LNCAP (cell line): ENCODE data around the gene DCP2.

Source experiments
- TF ChIP-seq, protein P1 (sequence below): fragments of 450-650 bp; IDR thresholded peaks from 2 replicates; pipeline ENCODE4 v1.5.1; 2017; ENCODE audit warnings: mild to moderate bottlenecking

Gene DCP2

DNA sequence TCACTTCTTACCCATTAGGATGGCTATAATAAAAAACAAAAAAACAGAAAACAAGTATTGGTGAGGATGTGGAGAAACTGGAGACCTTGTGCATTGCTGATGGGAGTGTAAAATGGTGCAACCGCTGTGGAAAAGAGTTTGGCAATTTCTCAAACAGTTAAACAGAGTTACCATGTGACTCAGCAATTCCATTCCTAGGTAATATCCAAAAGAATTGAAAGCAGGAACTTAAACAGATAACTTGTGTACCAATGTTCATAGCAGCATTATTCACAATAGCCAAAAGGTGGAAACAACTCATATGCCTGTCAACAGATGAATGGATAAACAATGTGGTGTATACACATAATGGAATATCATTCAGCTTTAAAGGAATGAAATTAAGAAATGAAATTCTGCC, 28.9 kb downstream of the DCP2 start:
- TF ChIP-seq, protein P1, sequence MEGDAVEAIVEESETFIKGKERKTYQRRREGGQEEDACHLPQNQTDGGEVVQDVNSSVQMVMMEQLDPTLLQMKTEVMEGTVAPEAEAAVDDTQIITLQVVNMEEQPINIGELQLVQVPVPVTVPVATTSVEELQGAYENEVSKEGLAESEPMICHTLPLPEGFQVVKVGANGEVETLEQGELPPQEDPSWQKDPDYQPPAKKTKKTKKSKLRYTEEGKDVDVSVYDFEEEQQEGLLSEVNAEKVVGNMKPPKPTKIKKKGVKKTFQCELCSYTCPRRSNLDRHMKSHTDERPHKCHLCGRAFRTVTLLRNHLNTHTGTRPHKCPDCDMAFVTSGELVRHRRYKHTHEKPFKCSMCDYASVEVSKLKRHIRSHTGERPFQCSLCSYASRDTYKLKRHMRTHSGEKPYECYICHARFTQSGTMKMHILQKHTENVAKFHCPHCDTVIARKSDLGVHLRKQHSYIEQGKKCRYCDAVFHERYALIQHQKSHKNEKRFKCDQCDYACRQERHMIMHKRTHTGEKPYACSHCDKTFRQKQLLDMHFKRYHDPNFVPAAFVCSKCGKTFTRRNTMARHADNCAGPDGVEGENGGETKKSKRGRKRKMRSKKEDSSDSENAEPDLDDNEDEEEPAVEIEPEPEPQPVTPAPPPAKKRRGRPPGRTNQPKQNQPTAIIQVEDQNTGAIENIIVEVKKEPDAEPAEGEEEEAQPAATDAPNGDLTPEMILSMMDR, result no peak

DNA sequence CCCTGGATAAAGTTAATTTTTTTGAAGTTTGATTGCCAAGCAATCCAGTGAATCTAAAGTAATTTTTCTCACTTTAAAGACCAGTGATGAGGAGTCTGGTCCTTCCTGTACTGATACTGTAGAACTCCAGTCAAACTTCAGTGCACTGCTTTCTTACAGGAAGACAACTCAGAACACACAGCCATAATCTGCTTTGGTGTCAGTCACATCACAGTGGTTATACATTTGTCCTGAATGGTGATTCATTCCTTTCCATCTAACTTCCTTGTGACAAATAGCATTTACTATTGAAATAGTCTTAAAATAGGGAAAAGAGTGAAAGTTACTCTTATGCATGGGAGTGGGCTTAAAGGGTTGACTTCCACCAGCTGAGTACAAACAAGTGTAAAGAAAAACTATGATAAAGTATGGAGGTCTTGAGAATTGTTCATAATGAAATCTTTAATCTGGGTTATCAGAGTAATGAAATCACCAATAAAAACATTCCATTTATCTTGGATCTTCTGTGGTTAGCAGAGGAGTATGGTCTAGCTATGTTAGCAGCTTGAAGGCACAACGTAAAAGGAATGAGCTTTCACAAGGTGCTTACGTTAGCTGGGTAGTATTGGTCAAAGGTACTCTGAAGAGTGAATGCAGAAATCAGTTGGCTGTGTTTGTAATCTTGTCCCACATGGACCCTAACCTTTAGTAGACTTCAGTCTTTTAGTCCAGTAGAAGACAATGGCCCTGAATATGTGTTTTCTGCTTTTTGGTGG, 41.5 kb downstream of the DCP2 start:
- TF ChIP-seq, protein P1, result no peak

DNA sequence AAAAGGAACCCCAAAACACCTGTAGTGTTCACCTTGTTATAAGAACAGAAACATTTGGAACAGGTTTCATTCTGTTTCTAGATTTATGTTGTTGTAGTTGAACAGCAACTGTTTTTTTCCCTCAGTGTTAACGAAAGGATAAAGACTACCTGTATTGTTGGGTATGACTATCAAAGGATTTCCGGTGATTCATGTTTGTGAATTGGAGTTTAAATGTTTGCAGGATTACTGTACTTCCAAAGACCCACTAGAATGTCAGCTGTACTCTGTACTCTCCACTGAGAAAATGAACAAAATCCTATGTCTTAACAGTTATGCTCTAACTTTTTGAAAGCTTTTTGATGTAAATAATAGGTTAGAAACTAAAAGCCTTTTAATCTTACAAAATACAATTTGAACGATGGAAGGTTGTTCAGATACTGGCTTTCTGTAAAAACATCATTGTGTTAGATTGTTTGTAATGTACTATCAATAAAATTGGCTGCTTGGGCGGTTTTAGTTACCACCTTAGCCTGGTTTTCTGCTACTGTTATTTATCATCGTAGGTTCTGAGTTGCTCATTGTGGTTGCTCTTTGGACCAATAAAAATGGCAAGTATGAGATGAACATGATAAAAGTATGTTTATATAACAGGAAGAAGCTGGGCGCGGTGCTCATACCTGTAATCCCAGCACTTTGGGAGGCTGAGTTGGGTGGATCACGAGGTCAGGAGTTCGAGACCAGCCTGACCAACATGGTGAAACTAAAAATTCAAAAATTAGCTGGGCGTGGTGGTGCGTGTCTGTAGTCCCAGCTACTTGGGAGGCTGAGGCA, 44.1 kb downstream of the DCP2 start:
- TF ChIP-seq, protein P1, result no peak

DNA sequence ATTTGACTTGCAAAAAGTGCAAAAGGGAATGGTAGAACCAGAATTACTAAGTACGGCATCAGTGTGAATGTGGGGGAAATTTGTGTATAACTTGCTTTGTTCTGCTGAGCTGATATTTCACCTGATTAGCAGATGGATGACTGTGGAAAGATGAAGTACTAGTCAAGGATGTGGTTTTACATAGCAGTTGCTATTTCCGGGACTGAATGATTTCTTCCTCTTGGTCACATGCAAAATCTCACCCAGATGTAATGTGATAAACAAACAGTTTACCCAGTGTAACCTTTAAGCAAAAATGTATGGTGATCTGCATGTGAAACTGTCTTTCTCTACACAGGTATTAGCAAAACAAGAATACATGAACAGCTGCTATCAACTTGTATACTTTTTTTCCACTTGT, 46.1 kb downstream of the DCP2 start:
- TF ChIP-seq, protein P1, result no peak

DNA sequence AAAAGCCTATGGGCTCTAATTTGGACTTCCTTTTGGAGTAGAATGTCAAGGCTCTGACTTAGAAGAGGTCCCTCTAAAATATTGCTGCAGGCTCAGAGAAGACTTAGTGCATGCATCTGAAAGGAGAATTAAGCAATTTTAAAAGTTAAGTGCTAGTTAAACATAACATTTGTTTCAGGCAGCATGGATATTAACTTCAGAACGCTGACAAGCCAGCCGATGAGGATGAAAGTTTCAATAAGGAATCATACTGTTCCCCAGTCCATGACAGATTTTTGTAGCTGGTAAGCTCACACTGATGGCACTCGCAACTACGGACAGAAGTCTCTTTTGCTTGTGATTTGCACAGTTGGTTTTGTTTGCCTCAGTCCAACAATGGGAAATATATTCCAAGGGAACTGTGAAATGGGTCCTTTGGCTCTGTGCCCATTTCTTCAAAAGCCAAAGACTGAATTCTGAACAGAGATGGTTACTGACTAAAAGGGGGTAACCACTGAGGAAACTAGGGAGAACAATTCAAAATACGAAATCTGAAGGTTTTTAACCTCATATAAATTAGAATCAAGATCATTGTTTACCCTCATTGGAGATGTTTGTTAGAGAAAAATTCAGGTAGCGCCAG, 47.6 kb downstream of the DCP2 start:
- TF ChIP-seq, protein P1, result no peak

DNA sequence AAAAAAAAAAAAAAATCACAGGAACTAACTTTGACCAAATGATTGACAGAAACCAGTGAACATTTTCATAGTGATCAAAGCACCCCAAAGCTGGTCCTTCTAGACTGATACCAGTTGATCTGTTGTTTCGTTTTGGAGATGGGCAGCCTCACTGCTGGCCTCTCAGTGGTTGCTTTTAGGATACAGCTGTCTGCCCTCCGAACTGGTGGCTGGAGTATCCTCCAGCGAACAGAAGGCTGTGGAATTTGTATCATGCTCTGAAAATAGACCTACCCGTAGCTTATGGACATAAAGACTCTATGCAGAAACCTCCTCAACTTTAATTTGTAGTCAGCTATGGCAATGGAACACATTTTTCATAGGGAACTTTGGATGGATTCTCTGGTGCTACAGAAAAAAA, 49.0 kb downstream of the DCP2 start:
- TF ChIP-seq, protein P1, result no peak

DNA sequence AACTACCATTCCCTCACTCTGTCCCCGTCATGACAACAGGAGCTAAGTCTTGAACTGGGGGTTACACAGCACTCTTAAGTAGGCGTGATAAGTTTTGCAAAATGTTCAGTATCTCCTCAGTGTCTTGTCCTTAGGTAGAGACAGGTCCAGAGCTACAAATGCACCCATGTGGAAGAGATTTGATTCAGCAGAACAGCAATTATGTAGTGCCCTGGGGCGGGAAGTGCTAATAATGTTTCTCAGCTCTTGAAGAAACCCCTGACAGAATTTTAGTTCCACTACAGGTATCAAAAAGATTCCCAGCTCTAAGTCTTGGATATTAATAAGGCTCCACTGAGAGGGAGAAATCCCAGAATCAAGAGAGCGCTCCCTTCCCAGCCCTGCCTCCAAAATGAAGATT, 49.6 kb downstream of the DCP2 start:
- TF ChIP-seq, protein P1, result no peak
